Measurements from ENCODE around the gene COL20A1.

- TF ChIP-seq CTCF (IDR thresholded peaks at IDR 0.05) (no peak), POLR2A (IDR thresholded peaks at IDR 0.05; ENCODE audit: low read depth) (no peak), POLR2AphosphoS5 (IDR thresholded peaks at IDR 0.05) (no peak), EP300 (IDR thresholded peaks at IDR 0.05) (no peak)
Observed at GRCh38 chr20:63342561-63343459, 49.8 kb downstream of the COL20A1 start.

Data from esophagus muscularis mucosa (tissue), 4 donors.